Activated T-helper 1 cell treated with anti-CD3 and anti-CD28 coated beads, Interleukin-2, amount 50 U/mL, for 16 hours (primary cell): ENCODE results near the gene MCTP2.

Source experiments
- DNase-seq, 2 donors: peaks; one replicate each; pipeline ENCODE4 v3.0.0-alpha.2; 2020; ENCODE audit warnings: low read depth in 1 of 2, low spot score in 1 of 2

Gene MCTP2

DNA sequence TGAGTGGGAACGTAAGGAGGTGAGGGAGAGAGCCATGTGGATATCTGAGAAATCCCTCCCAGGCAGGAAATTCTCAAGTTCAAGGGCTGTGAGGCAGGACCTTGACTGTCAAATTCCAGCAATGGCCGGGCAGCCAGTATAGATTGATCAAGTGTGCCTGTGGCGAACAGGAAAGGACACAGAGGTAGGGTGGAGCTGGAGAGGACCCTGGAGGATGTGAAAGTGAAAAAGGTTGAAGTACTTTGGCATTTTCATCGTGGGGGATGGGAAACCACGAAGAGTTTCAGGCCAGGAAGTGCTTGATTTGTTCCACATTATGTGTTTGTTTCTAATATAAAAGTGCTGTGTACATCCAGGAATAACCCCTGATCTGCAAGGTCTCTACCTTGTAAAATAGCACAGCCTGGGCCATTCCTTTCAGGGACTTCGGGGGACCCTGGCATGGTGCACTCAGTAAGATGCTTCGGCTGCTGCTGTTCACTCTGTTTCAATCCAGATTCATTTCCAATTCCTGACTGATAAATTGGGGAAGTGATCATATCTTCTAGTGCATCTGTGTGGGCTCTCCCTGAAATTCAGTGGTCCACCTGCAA, 156.6 kb downstream of the MCTP2 start:
- no peak for DNase-seq

DNA sequence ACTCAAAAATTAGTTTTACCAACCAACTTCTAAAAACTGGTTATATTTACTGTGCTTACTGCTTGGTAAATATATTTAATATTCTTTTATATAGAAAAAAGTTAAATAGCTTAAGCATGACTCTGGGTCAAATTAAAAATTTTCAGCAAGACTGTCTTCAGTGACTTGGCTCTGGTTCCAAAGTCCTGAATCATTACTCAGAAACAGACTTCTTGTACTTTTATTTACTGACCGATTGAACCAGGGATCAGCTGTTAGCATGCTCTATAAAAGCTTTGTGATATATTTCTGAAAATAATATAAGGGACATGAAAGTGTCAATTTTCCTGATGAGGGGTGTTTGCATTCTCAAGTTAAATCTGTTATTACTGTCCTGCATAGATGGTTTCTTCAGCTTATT, 164.3 kb downstream of the MCTP2 start:
- no peak for DNase-seq

DNA sequence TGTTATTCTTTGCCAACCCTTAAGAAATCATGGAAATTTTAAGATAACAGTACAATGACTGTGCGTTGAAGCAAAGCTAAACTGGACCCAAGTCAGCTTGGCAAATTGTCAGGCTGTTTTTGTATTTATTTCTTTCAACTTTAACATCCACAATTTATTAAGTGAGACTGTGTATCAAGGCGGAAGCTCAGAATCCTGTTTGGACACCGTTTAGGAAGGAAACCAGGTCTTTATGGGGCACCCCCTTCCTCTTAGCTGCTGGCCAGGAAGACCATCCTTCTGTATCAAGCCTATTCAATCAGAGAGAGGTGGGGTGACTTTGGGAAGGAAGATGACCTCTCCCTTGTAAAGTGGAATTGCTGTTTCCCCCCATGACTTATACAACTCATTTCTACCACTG, 166.0 kb downstream of the MCTP2 start:
- no peak for DNase-seq

DNA sequence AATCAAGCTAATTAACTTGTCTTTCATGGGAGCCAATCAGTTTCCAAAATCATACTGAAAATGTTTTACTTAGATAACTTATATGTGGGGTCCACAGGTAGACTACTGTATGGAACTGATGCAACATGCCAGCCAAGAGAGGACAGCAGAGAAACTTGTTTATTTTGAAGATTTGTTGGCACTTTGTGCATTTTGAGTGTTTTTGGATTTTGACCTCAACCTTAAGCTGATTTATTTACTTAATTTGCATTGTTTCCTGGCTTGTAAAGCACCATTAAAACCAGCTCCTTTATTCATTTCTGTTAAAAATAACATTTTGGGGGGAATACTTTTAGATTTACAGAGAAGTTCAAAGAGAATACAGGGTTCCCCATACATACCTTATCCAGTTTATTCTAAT, 166.6 kb downstream of the MCTP2 start:
- DNase-seq, result no peak

DNA sequence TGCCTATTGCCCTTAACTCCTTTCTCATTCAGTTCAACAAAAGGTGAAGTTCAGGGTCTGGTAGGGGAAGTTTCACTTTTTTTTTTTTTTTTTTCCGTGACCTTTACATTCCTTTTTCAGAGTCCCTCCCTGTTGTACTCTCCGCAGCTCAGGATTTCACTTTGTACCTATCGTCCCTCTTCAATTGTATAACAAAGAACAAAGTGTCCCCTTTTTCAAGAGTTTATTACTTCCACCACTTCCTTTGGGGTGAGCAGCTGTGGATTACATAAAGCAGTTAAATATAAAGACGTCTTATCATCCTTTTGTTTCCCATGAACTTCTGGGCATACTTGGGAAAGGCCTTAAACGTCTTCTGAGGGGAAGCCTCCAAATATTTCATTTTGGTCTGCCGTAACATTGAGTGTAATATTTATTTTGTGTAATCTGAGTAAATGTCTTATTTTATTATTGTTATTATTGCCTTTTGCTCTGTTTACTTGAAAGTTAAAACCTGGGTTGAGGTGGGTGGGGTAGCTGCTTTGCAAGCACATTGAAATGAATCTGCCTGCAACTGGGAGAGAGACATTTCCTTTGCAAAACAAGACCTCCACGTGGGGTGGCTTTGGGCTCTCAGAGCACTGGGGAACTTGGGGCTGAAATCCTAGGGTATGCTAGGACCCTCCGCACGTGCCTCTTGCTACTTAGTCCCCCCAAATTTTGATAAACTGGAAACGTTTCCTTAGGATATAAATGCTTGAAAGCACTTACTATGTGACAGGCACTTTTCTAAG, 169.4 kb downstream of the MCTP2 start:
- no peak for DNase-seq

DNA sequence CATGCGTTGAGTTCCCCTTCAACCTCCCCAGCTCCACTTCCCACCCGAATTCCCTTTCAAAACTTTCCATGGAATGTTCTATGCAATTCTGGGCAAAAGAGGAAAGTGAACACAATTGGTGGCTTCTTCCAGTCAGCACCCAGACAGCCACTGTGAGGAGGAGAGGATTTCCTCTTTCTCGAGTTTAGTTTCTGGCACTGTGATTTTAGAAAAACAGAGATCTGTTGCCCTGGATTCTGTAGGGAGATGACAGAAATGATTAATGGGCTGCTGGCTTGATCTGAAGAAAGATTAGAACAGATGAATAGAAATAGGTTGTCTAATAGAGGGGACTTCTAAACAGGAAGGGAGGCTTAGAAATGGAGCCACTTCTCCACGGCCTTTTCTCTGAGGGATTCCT, 172.0 kb downstream of the MCTP2 start:
- no peak for DNase-seq

DNA sequence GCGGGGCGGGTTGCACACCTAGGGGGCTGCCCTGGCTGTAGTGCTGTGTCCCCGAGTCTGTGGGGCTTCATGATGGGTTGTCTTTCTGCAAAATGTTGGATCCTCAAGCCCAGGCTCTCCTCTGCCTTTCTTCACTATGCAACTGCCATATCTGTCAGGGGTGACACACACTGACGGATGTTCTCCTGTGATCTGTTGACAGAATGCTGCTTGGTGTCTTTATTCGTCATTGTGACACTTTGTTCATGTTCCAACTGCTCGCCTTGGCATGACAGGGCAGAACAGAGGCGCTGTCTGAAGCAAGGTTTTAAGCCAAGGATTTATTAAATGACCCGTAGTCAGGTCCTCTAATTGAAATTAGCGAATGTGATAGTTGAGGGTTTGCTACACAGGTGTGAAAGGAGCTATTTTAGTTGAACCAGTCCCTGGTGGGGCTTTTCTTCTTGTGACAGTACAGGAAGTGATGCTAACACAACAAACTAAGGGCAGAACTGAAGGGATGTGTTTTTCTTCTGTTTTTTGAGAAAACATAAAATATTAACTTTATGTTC, 173.4 kb downstream of the MCTP2 start:
- no peak for DNase-seq

DNA sequence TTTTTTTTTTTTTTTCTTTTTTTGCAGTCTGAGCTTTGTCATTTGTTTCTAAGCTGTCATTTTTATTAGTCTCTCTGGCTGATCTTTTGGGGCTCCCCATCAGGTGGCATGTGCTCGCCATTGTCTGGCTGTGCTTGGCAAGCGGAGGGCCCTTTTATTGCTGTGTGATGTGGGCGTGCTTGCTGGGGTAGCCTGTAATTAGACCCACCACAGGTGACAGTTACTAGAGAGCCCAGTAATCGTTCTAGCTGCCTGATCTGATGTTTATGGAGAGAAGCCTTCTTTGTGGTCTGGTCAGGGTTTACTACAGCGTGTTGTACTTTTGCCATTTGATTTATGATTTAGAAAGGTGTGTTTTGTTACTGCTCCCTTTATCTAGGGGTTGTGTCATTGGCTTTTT, 179.9 kb downstream of the MCTP2 start:
- DNase-seq, result no peak

DNA sequence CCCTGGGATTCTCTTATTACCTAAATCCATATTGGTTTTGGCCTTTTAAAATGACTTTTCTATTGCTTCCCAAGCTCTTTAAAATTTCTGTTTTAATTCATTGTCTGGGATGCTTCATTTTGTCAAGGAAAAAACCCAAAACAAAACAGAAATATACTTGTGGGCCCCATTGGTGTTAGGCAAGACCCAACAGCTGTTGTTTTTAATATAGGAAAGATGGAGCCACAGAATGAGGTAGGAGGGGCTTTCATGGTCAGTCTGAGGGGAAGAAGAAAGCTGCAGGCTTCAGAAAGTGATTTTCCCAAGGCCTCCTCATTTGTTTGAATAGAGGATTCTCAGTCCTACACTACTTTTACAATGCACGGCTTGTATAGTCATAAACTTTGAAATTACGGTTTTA, 180.5 kb downstream of the MCTP2 start:
- no peak for DNase-seq

DNA sequence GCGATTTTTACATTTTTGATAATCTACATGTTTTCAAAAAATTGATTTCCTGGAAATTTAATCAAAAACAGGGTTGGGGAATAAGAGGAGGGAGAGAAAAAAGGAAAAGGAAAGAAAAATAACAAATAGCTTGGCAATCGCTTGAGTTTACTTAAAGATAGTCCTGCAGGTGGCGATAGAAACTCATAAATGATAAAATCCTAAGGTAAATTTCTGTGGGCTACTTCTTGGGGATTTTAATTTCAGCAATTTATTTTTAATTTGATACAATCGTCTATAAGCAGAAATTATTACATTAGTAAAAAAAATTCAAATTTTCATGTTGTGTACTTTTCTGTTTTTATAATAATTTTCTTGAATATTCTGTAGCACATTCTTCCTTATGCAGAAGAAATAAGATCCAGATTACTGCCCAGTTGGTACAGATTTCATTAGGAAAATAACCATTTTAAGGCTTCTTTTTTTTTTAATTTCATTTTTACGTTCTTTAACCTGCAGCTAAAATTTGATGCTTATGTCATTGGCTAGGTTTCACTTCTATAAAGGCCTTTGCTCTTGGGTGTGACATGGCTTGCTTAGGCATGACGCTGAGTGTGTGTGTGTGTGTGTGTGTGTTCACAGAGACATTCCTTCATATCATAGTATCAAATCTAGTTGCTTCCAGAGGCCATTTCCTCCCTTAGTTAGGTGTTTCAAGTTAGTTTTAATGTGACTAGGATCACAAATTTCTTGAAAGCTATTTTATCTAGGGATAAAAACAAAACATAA, 181.8 kb downstream of the MCTP2 start:
- DNase-seq, result no peak

DNA sequence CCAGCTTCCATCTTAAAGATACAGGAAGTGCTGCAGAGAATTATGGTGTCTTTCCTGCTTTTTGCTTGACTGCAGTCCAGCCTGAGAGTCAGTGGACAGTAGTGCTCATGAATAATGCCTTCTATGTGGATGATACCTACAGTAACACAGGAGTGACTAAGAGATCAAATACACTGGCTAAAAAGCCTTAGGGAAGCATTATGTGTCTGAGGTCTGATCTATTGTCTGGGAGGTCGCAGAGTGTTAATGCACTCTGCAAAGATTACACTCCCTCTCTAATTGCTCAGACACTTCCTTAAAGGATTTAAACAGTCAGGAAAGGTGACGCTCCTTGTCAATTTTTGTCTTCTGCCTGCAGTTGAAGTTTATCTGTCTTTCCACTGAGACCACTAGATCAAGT, 183.6 kb downstream of the MCTP2 start:
- no peak for DNase-seq

DNA sequence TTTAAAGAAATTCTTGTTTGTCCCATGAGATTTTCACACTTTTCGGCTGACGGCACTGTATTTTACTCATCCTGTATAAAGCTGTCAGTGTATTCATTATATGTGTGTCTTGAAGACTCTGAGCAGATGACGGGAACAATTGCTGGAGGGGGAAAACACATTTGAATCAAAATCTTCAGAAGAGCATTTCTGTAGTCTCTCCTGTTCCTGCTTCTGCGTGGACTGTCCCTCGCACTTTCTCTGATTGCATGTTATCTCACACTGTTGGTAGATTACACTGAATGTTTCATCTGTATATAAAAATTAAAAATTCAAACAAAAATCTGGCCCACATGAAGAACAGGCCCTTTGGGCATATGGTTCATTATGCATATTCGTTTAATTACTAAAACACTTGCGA, 184.9 kb downstream of the MCTP2 start:
- no peak for DNase-seq

DNA sequence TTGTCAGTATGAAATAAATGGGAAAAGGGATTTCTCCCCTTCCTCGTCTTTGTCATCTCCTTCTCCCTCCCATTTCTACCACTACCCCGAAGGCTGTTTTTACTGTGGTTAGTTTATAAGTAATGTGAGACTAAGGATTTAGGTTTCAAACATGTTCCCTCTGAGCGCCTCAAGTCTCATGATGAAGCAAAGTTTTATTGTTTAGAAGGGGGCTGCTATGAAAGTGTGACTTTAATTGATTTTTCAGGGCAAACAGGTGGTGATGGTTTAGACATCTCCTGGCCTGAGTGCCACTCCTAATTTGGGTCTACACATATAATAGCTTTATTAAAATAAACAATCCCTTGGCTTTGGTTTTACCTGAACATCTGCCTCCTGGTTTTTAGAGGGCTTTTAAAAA, 185.5 kb downstream of the MCTP2 start:
- DNase-seq, result no peak

DNA sequence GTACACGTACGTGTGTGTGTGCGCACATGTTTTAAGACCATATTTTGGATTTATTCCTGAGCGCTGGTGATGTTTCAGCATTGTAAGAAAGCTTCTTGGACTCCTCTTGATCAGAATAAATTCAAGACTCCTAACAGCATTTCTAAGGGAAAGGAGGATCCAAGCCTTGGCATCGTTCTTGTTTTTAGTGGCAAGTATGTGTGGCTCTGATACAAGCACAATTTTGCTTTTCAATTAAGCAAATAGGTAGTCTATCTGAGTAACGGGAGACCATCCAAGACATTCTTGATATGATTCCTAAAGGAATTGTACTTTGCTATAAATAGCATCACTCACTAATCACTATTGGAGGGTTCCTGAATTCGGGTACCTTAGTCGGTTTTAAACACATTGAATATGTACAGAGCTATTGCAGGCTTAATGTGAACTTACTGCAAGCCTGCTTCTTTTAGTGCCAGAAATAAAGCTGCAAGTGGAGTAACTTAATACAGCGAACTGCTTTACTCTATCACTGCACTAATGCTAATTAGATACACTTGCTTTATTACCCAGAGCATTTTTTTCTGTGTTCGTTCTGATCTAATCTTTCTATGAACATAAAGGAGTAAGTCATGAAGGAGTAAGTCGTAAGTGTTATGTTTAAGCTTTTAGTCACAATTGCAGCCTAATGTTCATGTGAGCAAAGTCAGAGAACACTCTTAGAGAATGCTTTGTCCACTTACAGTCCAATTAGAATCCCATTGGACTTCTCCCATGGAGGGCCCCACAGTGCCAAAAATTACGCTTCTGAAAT, 186.3 kb downstream of the MCTP2 start:
- no peak for DNase-seq

DNA sequence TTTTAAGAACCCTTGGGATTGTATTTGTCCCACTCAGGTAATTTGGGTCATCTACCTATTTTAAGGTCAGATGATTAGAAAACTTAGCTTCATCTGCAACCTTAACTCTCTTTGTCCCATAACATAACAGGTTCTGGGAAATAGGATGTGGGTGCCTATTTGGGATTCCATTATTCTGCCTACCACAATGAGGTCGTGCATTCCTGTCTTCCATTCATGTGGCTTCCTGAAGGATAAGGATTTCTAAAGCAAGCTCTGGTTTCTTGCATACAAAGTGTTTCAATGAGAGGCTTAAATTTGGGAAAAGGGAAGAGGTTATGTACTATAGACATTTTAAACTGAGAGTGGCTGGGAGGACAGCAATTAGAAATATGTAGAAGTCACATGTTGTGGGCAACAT, 190.3 kb downstream of the MCTP2 start:
- DNase-seq, result no peak

DNA sequence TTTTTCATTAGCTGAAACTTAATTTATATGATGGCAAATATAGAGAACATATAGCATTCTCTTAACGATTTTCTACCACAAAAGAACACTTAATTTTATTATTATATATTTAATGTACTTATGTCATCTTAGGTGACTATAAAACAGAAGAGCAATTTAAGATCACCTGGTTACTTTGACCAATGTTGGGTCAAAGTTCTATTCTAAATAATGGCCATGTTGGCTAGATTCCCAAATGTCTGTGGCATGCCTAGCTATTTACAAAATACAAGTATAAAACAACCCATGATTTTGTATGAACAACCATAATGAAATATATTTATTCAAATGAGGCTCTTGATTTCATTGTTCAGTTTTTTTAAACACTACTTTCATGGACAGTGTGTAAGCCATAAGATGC, 200.9 kb downstream of the MCTP2 start:
- no peak for DNase-seq

DNA sequence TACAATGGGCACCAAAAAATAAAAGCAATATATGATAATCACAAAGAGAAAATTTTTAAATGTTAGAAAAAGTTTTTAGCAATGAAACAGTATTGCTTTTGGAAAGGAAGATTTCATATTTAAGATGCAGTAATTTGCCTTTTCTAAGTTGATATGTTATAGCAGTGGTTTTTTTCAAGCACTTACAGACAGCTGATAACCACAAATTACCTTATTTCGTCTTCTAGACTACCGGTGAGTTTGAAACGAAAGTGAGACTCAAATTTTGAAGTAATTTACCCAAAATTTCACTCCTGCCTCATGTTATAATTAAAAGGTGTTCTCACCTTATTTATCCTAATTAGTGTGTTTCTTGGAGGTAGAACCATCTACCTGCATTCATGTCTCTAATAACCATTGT, 207.8 kb downstream of the MCTP2 start:
- no peak for DNase-seq

DNA sequence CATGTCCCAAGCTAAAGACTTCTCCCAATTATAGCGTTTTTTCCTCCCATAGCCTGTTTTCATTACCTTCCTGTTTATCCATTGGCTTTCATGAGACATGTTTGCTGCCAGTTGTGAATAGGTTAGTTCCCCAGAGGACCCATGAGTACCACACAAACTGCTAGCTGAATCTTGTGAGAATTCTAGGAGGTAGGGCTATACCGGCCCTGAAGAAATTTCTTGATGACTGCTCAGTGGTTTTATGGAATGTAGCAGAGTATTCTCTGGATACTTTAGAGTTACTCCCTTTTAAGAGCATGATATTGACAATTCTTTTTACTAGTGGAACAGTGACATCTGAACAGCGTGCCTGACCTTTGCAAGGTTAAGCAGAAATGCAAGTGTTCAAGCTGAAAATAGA, 210.4 kb downstream of the MCTP2 start:
- DNase-seq, result no peak

DNA sequence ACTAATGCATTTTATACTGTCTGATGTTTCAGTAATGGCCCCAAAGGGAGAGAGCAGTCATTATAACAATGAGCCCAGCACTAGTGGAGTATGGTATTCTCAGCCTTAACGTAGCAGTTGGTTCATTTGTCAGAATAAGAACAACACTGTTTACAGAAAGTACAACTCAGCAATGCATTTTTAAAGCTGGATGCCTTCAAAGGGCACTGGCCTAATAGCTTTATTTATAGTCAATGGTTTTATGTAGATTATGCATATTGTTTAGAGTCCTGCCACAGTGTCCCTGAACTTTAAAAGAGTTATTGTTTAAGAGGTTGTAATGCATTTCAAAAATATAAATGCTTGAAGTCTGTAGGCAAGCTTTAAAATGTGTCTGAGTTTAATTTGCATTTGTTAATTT, 211.1 kb downstream of the MCTP2 start:
- DNase-seq, result no peak

DNA sequence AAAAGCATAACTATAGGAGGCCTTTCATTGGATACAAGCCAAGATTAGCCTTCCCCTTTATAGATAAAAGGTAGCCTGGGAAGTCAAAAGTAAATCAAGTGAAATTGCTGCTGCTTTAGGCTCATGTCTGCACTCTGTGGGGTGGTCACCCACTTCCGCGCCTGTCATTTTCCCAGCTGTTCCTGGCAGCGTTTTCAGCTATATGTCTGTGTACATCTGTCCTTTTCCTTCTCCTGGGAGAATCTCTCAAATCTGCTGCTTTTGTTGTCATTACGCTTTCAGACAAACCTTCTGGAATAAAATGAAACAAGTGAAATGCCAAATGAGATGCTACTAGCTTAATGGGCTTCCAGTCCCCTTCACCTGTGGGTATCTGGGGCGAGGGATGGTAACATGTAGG, 211.8 kb downstream of the MCTP2 start:
- DNase-seq, result no peak

DNA sequence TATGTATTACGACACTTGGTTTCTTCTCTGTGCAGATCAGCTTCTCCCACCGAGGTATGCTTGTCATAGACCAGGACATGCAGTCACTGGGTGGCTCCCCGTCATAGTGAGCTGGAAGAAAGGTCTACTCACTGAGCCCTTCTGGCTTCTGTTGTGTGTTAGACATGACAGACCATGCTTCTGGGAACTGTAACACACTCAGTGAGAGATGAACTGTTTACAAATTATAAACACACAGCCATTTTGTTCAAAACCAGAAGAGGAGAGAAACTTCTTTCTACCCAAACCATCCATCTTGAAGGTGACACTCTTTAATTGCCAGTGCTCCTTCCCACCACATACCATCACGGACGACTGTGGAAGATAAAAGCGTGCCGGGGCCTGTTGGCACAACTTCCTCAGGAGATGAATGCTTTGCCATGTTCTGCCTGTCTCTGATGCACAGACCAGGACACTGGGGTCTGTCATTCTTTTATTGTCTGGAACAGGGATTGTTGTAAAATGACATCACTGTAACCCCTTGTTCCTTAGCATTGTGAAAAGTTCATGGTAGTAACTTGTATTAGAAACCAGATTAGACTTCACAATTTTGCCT, 214.3 kb downstream of the MCTP2 start:
- no peak for DNase-seq
